Measurements from ENCODE around the gene PDE9A.

DNA sequence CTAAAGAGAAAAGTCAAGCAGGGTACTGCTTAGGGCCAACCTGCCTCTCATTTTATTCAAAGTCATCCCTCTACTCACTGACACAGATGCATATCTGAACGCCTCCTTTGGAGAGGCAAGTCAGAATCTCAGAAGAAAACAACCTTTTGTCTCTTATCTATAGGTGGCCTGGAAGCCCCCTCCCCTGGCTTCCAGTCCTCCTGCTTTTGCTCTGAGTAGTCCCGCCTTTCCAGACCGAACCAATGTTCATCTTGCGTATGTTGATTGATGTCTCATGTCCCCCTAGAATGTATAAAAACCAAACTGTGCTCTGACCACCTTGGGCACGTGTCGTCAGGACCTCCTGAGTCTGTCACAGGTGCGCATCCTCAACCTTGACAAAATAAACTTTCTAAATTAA, 144.1 kb downstream of the PDE9A start:
- TF ChIP-seq, protein P1, sequence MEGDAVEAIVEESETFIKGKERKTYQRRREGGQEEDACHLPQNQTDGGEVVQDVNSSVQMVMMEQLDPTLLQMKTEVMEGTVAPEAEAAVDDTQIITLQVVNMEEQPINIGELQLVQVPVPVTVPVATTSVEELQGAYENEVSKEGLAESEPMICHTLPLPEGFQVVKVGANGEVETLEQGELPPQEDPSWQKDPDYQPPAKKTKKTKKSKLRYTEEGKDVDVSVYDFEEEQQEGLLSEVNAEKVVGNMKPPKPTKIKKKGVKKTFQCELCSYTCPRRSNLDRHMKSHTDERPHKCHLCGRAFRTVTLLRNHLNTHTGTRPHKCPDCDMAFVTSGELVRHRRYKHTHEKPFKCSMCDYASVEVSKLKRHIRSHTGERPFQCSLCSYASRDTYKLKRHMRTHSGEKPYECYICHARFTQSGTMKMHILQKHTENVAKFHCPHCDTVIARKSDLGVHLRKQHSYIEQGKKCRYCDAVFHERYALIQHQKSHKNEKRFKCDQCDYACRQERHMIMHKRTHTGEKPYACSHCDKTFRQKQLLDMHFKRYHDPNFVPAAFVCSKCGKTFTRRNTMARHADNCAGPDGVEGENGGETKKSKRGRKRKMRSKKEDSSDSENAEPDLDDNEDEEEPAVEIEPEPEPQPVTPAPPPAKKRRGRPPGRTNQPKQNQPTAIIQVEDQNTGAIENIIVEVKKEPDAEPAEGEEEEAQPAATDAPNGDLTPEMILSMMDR (IDR thresholded peaks at IDR 0.05; ENCODE audit: poor library complexity), result no peak
- no peak for TF ChIP-seq EZH2 (IDR thresholded peaks at IDR 0.05; ENCODE audit: borderline replicate concordance)
